GM18907 (cell line): ENCODE results near the gene NRDC.
A peak's percentile ranks its signal among the peaks of the same experiment; 100 is the strongest.
"Not testable (repeated sequence)": the region's sequence is repeated elsewhere in the genome, so short reads cannot be mapped to it uniquely, and the experiment has no call there.

Experiments
- ATAC-seq: cut with Tn5 transposase; IDR thresholded peaks from one replicate; pipeline ENCODE4 v1.9.1; 2021; ENCODE audit warnings: mild to moderate bottlenecking, moderate library complexity; ENCODE audit not compliant: unreplicated experiment

NRDC gene

GRCh38 chr1:51898090-51898734 lies 19.7 kb upstream of the NRDC start:
- no peak for ATAC-seq

- no peak for ATAC-seq
These were observed 19.1 kb upstream of the NRDC start for GRCh38 chr1:51897699-51898031.

- not testable (repeated sequence) for ATAC-seq
These were observed 16.2 kb upstream of the NRDC start for GRCh38 chr1:51894748-51895147.

GRCh38 chr1:51878308-51878615 lies 265 bp downstream of the NRDC start:
- ATAC-seq, result peak; percentile 16

- ATAC-seq, result no peak
These were observed 856 bp downstream of the NRDC start for GRCh38 chr1:51877434-51878307.

GRCh38 chr1:51875836-51876235 lies 2.7 kb downstream of the NRDC start:
- ATAC-seq, result no peak

GRCh38 chr1:51875291-51875772 lies 3.2 kb downstream of the NRDC start:
- ATAC-seq, result no peak

GRCh38 chr1:51873270-51873669 lies 5.3 kb downstream of the NRDC start:
- not testable (repeated sequence) for ATAC-seq

- ATAC-seq, result no peak
These were observed 7.1 kb downstream of the NRDC start for GRCh38 chr1:51871351-51871975.

- no peak for ATAC-seq
These were observed 7.8 kb downstream of the NRDC start for GRCh38 chr1:51870603-51871350.

GRCh38 chr1:51867479-51868232 lies 10.9 kb downstream of the NRDC start:
- no peak for ATAC-seq

- ATAC-seq, result peak; percentile 69
These were observed 15.1 kb downstream of the NRDC start for GRCh38 chr1:51863384-51863783.

- no peak for ATAC-seq
These were observed 16.9 kb downstream of the NRDC start for GRCh38 chr1:51861669-51862068.

- no peak for ATAC-seq
These were observed 18.8 kb downstream of the NRDC start for GRCh38 chr1:51859735-51860134.

- ATAC-seq, result no peak
These were observed 19.2 kb downstream of the NRDC start for GRCh38 chr1:51859333-51859732.

- no peak for ATAC-seq
These were observed 19.6 kb downstream of the NRDC start for GRCh38 chr1:51858892-51859291.

- ATAC-seq, result no peak
These were observed 21.8 kb downstream of the NRDC start for GRCh38 chr1:51856745-51857144.

- no peak for ATAC-seq
These were observed 22.9 kb downstream of the NRDC start for GRCh38 chr1:51855624-51856023.

GRCh38 chr1:51853360-51853759 lies 25.2 kb downstream of the NRDC start:
- ATAC-seq, result no peak

GRCh38 chr1:51851882-51852396 lies 26.6 kb downstream of the NRDC start:
- ATAC-seq, result no peak
